GM18498 (cell line): ENCODE data around the gene ASTL.
A peak's percentile ranks its signal among the peaks of the same experiment; 100 is the strongest.
"Not testable (repeated sequence)": the region's sequence is repeated elsewhere in the genome, so short reads cannot be mapped to it uniquely, and the experiment has no call there.

Experiments used
- ATAC-seq: cut with Tn5 transposase; IDR thresholded peaks from one replicate; pipeline ENCODE4 v1.9.1; 2021; ENCODE audit warnings: mild to moderate bottlenecking, moderate library complexity; ENCODE audit not compliant: unreplicated experiment

ASTL gene

DNA sequence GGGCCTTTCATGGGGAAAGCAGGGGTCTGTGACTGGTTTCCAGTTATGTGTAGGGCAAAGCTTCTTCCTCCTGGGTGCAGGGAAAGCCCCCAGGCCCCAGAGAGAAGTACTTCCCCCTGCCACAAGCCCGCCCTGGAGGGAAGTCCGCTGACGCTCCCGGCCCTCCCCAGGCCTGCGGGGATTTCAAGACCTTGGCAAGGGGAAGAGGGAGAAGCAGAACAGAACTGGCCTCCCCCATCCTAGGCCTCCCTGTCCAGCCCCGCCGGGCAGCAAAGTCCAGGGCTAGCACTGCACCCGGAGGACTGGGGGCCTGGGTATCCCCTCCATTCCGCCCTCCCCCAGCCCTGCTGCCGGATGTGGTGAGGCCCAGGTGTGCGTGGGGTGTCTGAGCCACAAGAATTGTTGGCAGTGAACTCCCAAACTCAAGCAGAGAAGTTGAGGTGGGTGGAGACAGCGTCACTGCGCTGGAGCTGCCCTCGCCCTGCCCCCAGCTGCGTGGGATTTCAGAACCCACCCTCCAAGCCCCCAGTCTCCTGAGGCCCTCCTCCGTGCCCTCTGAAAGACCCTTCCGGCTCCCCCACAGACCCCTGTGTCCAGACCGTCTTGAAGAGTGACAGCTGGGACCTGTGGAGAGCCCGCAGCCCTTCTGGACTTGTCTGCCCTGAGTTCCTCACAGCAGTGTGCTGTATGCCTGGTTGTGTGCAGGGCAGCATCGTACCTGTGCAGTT is 8.0 kb upstream of the ASTL start:
- ATAC-seq = peak; percentile 36

DNA sequence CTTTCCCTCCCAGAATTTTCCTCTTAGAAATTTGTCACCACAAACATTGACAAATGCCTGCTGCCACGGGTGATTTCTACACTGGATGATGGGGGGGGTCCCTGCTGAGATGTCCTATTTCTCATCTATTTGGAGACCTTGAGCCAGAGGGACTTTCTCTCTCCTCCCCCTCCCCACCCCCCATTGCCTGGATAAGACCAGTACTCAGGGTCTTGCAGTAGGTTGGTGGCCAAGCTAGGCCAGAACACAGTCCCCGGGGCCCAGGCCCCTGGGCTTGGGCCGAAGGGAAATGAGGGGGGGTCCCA is 7.5 kb upstream of the ASTL start:
- no peak for ATAC-seq

DNA sequence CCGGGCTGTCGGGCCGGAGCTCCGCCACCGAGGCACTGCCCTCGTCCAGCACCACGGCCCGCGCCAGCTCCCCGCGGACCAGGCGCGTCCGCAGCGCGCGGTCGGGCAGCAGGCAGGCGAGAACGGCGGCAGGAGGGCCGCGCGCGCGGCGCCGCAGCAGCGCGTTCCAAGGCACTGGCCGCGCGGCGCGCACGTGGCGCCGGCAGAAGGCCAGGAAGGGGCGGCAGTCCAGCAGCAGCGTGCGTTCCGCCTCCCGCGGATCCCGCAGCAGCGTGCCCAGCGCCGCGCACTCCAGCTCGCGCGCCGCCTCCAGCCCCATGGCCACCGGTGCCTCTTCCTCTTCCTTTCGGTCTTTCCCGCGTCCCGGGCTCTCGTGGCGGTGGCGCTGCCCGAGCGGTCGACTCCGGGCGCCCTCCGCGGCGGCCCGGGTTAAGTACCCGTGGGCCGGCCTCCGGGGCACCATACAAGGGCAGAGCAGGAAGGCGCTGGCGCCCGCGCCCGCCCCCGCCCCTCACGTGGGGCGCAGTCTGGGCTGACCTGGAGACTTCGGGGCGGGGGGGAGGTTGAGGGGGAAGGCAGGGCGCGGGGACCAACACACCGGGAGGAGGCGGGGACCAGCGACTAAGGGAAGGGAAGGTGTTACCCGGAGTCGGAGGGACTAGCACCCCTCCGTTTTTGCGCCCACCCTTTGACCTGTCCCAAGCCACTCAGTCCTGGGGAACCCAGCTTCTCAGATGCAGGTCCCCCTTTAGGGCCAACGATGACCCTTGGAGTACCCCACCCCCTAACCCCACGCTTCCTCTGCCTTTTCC is 6.9 kb upstream of the ASTL start, which contains the start of gene DUSP2:
Gene DUSP2 (minus strand): TSS at position 405 of the 812 bp plus-strand sequence. CDS start 86 bp downstream, at position 319.
- ATAC-seq = peak; percentile 64

DNA sequence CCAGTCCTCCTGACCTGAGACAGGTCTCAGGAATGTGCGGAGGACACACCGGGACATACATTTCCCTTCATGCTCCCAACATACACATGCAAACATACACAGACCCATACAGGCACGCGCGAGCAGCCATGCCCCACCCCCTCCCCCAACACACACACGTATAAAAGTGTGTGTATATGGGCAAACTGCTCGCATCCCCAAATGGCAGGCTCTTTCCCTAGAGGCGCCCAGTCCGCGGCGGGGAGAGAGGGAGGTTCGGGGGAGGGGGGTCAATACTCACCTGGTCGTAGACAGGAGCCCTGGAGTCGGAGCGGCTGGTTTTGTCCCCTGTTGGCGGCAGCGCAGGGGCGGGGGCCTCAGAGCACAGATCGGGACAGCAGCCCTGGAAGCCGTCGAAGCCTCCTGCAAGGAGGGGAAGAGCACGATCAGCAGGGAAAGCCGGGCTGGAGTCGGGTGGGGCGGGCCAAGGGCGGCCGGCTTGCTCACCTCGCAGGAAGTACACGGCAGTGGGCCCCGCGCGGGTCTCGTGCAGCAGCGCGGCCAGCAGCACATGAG is 6.3 kb upstream of the ASTL start:
- ATAC-seq = no peak

DNA sequence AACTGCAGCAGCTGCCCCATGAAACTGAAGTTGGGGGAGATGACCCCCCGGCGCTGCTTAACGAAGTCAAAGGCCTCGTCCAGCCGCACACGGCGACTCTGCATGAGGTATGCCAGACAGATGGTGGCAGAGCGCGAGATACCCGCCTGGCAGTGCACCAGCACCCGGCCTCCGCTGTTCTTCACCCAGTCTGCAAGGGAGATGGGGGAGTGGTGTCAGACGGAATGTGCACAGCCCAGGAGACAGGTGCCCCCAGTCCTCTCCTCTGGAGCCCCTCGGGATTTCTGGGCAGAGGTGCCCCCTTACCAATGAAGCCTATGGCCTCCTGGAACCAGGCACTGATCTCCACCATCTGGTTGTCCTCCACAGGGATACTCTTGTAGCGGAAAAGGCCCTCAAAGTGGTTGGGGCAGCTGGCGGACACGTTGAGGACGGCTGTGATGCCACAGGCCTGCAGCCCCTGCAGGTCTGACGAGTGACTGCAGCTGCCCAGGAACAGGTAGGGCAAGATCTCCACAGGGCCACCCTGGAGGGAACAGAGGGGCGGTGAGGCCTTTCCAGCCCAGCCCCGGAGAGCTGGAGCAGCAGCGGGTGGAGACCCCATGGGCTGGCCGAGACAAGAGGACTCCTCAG is 5.7 kb upstream of the ASTL start:
- no peak for ATAC-seq

DNA sequence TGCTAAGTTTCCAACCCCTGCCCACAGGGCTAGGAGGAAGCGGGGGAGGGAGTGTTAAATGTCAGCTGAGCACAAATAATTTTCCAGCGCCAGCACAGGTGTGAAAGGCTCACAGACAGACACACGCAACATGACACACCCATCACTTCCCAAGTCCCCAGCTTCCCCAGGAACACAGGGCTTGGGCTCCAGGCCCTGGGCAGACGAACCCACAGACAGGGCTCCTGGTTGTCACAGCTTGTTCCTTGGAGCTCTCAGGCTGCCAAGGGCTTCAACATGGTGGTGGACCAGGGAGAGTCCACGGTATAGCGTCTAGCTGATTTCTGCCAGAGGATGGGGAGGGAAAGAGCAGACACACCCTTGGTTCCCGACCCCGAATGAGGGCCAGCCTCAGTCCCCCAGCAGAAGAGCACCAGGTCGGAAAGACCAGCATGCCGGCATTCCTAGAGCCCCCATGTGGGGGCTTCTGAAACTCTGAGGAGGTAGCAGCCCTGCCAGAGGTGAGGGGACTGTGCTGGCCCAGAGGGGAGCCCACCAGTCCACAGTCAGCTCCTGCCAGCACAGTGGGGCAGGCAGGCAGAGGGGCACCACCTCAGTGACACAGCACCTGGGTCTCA is 5.0 kb upstream of the ASTL start:
- no peak for ATAC-seq

DNA sequence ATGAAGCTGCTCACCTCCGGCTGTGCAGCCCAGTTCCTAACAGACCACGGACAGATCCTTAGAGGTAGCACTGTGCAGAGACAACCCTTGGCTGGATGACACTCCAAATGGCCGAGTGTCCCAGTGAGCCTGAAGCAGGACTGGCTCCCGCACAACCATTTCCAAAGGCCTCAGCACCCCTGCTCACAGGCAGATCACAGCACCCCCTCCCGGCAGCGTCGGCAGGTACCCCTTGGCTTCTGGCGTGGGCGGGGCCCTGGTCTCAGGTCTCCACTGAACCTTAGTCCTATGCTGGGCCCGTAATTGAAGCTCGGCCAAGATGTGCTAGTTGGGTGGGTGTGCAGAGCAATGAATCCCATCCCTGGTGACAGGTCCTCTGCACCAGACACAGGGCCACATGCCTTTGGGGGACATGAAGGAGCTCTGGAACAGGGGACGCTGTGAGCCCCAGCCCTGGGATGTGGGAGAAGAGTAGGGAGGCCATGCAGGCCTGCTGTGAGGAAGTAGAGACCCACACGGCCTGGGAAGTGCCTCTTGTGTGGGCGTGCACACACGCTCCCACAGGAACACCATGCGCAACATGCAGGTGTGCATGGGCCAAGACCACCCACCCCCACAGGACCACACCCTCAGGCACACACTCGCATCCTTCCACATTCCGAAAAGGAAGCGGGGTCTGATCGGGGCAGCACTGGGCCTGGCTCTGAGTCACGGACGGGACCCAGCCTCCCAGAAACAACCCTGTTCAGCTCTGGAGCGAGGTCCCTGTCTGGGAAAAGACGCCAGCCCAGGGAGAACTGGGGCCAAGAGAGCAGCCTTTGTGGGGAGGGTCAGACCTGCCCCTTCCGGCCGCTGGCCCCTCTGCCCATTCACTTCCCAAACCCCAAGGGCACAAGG is 4.2 kb upstream of the ASTL start:
- ATAC-seq = no peak

DNA sequence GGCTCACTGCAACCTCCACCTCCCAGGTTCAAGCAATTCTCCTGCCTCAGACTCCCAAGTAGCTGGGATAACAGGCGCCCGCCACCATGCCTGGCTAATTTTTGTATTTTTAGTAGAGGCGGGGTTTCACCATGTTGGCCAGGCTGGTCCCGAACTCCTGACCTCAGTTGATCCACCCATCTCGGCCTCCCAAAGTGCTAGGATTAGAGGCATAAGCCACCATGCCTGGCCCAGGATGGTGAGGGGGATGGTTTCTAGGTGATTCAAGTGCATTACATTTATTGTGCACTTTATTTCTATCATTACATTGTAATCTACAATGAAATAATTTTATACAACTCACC is 3.3 kb upstream of the ASTL start:
- not testable (repeated sequence) for ATAC-seq

DNA sequence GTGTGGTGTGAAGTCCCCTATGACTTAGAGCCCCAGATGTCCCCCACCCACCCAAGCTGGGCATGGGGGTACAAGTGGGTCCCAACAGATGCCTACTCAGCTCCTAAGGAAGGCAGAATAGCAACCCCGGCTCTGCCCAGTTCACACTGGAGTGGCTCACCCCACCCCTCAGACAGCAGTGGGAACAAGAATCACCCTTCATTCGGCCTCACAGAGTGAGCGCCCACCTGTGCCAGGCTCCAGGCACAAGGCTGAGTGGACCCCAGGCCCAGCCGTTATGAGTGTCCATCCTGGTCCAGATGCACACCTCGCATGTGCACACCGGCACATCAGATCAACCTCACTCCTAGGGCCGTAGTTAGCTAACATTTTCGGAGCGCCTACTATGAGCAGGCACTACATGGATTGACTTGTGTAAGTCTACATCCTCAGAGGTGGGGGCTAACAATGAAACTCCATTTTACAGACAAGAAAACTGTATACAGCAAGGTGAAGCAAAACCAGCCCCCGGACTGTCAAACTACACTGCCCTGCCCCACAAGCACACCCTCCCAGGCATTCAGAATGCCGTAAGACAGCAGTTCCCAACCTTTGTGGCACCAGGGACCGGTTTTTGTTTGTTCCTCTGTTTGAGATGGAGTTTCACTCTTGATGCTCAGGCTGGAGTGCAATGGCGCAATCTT is 2.8 kb upstream of the ASTL start:
- no peak for ATAC-seq

DNA sequence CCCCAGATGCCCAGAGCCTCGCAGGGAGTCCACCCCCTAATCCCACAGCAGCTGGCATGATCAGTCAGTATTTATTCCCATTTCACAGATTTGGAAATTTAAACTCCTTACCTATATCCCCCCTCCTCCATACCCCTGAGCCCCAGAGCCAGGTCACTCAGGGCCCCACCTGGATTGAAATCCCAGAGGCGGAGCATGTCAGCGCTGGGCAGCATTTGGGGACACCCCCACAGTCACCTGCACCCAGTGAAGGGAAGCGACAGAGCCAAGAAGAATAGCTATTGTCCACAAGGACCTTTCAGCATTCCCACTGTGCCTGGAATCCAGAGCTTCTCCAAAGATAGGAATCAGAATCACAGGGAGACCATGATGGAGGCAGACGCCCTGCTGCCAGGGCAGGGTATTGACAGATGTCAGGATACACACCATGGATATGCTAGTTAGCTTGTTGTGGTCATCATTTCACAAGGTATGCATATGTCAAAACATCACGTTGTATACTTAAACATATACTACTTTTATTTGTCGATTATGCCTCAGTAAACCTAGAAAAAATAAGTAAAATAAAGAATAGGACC is 968 bp upstream of the ASTL start:
- no peak for ATAC-seq

DNA sequence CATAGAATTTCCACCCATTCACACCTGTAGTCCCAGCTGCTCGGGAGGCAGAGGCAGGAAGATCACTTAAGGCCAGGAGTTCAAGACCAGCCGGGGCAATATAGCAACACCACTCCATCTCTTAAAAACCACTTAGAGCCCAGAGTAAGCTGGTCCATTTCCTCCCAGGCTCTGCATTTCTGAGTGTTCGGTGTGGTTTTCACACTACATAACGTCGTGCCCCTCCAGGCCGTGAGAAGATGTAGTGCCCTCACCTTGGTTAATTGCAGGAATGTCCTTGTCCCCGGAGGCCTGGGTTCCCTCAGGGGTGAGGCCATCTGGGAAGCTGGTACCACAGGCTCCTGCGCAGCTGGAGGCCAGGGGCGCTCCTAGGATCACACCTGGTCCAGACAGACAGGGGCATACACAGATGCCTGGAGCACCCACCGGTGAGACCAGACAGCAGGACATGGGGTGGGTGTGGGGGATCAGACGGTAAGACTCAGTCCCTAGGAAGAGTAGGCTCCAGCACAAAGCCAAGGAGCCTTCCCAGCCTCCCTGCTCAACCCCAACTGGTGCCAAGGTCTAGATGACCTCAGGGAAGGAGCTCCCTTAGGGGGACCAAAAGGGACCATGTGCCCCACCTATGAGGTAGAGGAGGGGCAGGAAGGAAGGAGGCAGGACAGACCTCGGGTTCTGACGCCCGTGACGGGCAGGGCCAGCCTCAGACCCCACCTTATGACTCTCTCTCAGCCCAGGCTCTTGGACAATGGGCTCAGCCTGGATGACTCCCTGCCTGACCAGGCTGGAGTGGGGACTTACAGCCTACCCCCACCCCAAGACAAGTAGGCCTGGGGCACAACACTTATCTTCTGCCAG is 752 bp downstream of the ASTL start:
- ATAC-seq = no peak

DNA sequence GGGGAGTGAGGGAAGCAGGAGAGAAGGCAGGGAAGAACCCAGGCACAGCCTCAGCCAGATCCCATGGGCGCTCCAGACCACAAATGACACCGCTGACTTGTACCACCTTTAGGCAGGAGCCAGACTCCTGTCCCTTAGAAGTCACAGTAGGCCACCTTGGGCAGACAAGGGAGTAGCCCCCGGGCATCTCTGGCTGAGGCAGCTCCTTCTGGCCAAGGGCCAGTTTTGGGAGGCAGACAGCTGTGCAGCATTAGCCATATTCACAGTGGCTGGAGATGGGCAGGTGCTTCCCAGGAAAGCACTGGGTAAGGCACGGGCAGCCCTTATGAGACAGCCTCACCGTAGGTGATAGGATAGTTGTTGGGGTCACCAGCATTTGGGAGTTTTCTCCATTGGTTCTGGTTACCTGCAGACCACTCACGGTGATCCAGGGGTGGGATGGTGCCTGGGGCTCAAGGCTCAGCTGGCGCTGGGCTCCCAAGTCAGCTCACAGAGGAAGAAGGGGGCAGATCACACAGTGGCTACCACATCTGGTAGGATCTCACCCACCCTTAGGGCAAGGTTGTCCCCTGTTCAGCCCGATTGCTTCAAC is 2.1 kb downstream of the ASTL start:
- no peak for ATAC-seq

DNA sequence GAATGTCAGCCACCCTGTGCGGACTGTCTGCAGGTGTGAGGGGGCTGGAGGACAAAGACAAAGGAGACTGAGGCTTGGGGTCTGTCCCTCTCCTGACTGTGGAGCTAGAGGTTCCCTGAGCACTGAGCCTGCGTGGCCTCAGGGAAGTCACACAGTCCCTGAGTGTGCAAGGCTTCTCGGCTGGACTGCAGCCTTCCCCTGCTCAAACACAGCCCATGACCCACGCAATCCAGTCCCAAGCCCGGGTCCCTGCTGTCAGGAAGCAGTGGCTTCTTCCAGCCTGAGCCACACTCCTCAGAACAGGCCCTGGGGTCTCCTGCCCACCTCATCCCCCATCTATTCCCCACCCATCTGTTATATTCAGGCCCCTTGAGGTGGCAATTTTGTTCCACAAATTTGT is 2.7 kb downstream of the ASTL start:
- no peak for ATAC-seq

DNA sequence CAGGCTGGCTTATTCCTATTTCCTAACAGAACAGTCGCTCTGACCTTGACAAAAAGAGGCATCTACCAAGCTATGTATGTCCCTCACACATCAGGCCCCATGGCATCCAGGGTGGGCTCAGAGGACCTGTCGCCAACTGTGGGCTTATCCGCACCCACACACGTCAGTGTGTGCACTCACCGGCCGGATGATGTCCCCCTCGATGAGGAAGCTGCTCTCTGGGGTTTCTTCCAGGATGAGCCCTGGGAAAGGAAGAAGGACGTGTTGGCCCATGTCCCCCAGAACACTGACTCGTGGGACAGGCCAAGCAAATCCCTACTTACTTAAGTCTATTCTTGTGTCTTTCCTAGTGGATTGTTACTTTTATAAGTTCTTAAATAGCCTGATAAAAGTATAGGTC is 3.1 kb downstream of the ASTL start:
- ATAC-seq = no peak

DNA sequence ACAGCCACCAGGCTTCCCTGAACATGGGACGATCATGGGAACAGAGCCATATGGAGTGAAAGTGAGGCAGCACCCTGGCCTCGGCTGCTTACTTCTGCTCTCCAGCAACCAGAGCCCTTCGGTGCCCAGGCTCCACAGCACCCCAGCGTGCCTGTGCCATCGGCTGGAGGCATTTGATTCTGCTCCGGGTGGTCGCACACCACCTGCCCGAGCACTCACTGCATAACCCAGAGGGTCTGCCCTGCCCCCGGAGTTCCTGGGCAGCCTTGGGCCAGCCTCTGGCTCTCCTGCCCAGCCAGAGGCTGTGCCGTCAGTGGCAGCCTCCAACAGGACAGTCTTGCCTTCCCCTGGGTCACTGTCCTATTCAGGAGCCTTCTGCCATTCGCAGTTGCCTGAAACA is 3.9 kb downstream of the ASTL start:
- ATAC-seq = no peak

DNA sequence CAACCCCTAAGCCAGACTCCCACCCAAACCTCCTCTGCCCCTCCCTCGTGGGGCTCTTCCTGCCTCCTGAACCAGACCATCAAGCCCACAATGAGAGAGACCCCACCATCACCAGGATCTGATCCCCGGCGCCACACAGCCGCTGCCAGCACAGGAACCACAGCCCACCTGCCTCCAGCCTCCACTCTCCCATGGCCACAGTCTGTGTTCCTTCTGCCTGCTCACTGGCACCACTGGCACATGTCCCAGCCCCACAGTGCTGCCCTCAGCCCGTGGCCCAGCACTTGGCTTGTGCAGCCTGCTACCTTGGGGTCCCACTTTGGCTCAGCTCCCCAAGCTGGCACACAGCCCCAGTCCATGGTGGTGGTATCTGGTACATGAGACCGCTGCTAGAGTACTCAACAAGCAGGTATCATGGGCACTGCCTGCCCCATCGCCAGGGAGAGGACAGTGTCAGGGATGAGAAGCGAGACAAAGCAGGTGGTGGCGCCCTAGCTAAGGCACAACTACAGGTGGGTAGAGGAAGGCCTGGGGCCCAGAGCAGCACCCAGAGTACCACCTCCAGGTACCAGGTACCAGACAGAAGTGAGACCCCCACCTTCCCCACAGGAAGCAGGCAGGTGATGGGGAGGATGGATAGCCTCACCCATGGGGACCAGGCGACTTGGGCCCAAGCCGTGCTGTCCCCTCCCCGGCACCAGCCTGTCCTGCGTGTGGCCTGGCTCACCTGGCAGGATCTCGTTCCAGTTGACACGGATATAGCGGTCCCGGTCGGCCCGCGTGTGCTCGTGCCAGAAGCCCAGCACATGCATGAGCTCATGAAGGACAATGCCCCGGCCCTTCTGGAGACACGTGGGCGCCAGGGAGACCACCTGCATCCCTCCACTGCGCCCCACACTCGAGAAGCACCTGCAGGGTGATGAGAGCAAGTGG is 6.2 kb downstream of the ASTL start:
- no peak for ATAC-seq

DNA sequence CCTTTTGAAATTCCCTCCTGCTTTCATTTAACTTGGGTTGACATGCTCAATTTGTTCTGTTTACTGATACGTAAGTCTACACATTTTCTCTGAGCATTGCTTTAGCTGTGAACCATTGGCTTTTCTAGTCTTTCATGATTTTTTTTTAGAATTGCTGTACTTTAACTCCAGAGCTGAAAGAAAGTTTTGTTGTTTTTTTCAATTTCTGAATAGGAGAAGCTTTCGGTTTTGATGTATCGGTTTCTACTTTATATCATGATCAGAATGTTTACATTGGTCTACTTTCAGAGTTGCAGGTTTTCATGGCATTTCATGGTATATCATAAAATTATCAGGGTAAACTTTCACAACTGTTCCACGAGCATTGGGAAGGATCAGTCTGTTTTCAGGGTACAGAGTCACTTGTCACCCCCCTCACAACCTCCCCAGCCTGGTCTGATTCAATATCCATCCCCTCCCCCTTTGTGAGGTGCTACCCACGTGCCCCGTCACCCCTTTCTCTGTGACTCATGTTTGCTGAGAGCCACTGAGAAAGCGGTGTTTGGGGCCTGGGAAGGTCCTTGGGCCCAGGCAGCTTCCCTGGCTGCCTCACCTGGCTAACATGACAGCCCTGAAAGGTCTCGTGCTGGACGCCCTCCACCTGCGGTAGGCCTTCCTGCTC is 7.0 kb downstream of the ASTL start:
- ATAC-seq = no peak
